Fibroblast of skin of right quadriceps (primary cell): Measurements from ENCODE around the gene TSPAN33.
A peak's percentile ranks its signal among the peaks of the same experiment; 100 is the strongest.

Experiments
- DNase-seq: peaks from one replicate; pipeline ENCODE4 v3.0.0-alpha.2; 2013

Gene TSPAN33

DNA sequence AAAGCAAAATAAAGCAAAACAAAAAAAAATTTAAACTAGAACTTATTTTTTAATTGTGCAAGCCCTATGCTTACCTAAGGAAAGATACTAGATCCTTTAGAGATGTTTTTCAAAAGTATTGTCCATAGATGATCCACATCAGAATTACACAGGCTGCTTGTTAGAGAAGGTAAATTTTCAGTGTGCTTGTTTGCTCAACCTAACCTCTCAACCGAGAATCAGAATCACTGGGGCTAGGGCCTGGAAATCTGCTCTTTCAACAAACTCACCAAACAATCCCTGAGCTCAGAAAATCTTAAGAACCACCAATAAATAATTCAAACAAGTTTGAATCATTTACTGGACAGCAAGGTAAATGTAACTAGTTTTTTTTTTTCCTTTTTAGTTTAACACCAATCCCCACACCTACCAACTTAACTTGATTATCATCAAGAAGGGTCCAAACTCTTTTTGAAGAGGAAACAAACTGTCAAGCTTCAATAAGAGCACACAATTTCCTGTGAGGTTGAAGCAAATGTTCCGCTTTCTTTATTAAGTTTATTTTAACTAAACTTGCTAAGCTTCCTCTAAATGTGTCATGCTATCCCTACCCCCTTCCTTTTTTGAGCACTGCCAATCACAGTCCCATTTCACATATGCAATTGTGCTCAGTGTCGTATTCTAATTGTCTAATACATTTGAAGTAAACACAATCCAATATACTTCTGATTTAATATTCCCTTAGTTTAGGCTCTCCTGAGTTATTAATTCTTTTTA, 7.4 kb upstream of the TSPAN33 start:
- no peak for DNase-seq

- no peak for DNase-seq
Observed at GRCh38 chr7:129143724-129144094, 798 bp upstream of the TSPAN33 start.

DNA sequence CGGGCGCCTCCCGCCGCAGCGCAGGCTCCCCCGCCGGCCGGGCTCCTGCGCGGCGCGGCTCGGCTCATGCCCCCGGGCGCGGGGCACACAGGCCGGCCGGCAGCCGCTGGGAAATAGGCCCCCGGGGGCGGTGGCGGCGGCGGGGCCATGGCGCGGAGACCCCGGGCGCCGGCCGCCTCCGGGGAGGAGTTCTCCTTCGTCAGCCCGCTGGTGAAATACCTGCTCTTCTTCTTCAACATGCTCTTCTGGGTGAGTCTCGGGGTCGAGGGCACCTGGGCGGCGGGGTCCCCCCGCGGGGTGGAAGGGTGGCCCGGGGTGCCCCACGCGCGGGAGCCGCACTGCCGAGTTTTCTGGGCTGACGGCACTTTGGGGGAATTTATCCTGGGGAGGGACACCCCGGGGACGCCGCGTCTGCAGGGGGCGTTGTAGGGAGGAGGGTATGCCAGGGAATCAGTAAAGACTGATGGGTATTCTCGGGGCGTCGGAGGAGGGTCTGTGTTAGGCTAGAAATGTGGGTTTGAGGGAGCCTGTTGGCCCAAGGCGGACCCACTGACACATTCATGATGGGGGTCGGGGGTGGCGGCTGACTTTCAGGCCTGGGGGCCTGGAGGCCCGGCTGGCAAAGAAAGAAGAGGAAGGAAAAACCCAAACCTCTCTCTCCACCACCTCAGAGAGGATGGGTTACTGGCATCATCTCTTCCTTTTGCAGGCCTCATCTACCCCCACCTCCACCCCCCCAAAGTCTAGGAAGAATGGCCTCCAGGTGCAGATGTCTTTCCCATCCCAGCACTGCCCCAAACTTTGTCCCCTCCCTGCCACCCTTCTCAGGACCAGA, 544 bp downstream of the TSPAN33 start:
- no peak for DNase-seq

DNA sequence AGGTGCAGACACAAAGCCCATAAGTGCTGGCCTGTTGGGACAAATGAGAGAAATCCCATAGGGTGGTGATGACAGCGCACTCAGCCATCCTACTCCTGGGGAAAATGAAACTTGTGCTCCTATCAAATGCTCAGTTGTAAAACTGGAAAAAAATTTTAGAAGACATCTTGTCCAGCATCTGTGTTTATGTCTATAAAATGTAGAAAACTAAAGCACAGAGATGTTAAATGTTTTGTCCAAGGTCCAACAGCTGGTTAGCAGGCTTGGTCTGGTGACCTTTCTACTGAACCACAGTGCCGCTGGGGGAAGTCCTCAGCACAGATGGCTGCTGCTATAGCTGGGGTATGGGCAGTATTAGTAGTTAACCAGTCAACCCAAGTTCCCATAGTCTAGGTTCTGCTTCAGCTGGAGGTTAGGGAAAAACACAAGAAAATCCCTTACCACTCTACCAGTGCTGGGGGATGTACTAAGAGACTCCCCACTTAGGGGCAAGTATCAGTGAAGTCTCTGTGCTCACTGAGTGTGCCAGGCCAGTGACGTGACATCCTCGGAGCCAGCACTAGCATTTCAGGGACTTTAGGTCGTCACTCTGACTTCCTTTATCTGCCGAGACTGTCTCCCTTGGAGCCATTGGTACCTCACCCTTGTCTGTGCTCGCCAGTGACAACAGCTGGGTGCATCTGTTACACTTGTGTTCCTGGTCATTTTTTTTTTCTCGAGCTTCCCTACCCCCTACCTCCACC, 1.9 kb downstream of the TSPAN33 start:
- no peak for DNase-seq

- DNase-seq: no peak
Observed at GRCh38 chr7:129147731-129148130, 3.2 kb downstream of the TSPAN33 start.

GRCh38 chr7:129149511-129149910, 5.0 kb downstream of the TSPAN33 start:
- no peak for DNase-seq

- no peak for DNase-seq
Observed at GRCh38 chr7:129150199-129150996, 5.9 kb downstream of the TSPAN33 start.

- no peak for DNase-seq
Observed at GRCh38 chr7:129157651-129158050, 13.1 kb downstream of the TSPAN33 start.

- no peak for DNase-seq
Observed at GRCh38 chr7:129159539-129159938, 15.0 kb downstream of the TSPAN33 start.

GRCh38 chr7:129160161-129160905, 15.8 kb downstream of the TSPAN33 start:
- DNase-seq: no peak

DNA sequence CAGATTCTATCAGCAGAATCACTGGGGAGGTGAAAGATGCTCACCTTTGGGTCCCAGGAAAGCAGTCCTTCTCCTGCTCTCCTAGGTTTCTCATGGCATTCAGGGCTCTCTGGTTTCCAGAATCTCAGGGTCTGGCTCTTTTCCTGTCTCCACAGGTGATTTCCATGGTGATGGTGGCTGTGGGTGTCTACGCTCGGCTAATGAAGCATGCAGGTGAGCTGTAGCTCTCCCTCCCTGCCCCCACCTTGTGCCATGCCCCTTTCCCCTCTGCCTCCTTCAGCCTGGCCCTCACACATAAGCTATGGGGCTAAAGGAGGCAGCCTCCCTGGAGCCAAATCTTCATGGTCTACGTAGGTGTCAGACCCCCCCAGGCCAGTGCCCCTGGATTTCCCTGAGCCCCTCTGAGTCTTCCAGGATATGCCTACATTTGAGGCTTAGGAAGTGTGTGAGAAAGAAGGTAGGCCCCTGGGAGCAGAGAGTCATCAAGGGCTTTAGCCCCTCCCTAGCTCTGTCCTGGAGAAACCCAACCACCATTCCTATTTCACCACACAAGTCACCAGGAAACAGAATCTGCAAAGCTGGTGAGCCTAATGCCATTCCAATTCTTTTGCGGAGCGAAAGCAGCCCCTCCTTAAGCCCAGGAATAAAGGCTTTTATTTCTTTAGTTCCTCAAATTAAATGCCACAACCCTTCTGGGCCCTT, 17.2 kb downstream of the TSPAN33 start:
- DNase-seq: no peak

DNA sequence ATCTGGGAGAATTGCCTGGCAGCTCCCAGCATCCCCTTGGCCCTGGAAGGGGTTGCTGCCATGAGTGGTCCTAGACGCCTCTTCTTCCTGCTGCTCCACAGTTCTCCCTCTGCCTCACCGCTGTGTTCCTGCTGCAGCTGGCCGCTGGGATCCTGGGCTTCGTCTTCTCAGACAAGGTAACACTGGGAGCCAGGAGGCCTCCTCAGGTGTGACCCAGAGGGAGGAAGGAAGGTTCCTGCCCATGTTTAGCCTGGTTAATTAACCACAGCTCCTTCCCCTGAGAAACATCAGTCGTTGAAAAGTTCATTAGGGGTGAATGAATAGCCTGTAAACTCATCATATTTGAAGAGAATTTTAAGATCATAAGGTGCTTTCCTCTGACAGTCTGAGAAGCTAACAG, 18.2 kb downstream of the TSPAN33 start:
- DNase-seq: no peak

DNA sequence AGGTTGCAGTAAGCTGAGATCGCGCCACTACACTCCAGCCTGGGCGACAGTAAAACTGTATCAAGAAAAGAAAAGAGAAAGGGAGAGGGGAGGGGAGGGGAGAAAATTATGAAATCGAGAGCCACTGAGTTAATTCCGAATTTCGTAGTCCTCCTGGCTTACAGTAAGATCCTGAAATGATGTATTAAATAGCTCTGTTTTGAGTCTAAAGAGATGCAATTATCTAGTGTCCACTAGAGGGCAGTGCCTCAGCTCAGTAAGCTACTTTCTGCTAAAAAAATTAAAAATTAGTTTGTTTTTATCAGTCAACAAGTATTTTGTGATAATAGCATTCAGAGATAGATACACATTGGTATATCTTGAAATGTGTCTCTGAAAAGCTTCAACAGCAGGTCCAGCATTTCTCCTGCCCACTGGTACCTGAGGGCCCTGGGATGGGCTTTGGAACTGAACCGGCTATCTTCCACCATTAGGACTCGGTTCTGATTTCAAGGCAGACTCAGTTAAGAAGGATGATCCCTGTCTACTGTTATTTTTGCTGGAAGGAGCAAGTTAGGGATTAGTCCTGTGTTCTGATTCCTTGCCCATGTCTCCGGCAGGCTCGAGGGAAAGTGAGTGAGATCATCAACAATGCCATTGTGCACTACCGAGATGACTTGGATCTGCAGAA, 19.5 kb downstream of the TSPAN33 start:
- DNase-seq: peak; percentile 51

GRCh38 chr7:129166745-129167144, 22.2 kb downstream of the TSPAN33 start:
- DNase-seq: no peak

DNA sequence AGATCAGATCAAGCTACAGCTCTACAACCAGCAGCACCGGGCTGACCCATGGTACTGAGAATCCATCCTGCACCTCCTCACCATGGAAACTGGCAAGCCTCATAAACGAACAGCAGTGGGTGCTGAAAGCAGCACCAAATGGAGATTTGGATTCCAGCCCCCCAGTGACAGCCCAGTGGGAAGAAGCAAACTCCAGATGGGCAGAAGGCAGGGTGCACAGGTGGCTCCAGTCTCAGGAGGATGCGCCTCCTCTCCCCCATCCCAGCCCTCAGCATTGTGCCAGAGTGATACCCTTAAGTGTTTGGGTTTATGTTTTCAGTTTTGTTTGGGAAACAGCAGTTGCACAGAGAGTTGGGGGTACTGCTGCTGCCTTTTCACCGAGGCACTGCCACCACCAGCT, 23.3 kb downstream of the TSPAN33 start:
- no peak for DNase-seq

DNA sequence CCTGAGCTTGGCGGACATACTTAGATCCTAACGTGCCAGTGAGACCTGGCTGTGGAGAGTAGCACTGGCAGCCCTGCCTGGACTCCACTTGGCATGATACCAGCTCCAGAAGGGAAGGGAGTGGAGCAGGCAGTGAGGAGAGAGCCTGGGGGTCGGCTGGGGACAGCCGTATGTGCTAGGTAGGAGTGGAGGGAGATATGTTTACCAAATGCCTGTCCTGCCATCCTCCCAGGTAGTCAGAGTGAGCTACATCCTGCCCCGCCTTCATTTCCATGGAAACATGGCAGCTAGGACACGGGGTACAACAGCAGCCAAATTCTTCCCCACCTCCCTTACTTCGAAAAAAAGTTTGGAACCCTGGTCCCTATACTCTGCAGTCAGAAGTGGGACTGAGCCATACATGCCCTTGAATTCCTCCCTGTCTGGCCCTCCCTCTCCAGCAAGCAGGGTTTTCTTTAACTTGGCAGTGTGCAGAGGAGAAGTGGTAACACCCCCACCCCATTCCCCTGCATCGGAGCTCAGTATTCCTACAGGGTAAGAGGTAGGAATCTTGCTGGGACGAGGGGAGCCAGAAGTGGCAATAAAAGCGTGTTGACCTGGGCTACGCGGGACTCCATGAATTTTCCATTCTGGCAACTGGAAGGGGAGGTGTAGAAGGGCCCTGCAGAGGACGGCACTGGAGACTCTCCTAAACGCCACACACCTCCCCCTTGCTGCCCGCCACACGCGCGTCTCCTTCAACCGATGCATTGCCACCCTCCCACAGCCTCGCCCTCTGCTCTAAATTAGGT, 23.9 kb downstream of the TSPAN33 start:
- DNase-seq: no peak

- DNase-seq: peak; percentile 60
Observed at GRCh38 chr7:129169171-129169671, 24.7 kb downstream of the TSPAN33 start.

DNA sequence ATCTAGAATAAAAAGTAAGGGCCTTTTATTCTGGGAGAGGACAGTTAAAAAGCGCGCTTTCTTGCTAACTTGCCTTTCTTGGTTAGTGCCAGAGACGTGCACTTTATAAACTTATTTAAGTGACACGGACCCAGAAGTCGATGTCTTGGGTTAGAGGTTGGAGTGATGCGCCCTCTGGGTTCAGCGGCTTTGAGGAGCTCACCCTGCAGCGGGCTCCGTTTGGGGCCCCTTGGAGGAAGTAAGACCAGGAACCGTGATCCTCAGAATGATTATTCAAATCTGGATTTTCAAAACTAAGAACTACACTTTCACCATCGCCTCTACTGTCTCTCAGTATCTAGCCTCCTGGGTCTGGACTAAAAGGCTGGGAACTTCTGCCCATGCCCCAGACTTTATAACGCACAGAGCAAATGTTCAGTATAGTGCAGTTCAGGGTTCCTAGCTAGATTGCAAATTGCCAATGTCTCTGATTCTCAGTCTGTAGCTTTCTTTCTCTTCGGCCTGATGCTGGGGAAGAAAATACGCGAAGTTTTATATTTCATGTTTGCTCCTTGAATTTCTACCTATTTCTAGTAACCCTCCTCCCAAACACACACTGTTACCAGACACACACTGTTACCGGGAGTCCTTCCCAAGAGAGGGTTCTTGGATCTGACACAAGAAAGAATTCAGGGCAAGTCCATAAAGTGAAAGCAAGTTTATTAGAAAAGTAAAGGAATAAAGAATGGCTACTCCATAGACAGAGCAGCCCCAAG, 25.4 kb downstream of the TSPAN33 start:
- no peak for DNase-seq

DNA sequence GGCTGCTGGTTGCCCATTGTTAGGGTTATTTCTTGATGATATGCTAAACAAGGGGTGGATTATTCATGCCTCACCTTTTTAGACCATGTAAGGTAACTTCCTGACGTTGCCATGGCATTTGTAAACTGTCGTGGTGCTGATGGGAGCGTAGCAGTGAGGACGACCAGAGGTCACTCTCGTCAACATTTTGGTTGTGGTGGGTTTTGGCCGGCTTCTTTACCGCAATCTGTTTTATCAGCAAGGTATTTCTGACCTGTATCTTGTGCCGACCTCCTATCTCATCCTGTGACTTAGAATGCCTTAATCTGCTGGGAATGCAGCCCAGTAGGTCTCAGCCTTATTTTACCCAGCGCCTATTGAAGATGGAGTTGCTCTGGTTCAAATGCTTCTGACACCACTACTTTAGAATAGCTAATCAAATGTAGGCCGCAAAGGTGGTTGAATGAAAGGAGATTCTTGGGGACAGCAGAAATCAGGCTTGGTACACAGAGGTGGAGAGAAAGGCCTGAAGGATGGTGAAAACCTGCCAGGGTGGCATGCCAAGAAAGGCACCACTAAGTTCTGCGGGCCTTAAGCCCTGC, 26.0 kb downstream of the TSPAN33 start:
- DNase-seq: no peak
